SK-N-MC (cell line): ENCODE results near the gene RNPC3.

Experiments used
- EZH2 ChIP-seq: fragments of 200-600 bp; sonication (generic); IDR thresholded peaks from one replicate; pipeline ENCODE4 v1.6.1; 2017; ENCODE audit warnings: antibody characterized with exemption
- FOXP2 ChIP-seq: optimal IDR thresholded peaks from 2 replicates; pipeline ENCODE3; 2011; ENCODE audit warnings: mild to moderate bottlenecking, moderate library complexity; ENCODE audit not compliant: insufficient read depth; ENCODE audit errors: extremely low read length, control extremely low read depth
- POLR2AphosphoS5 ChIP-seq: IDR thresholded peaks from 2 replicates; pipeline ENCODE4 v1.6.1; 2012; ENCODE audit warnings: mild to moderate bottlenecking, low read depth, low read length, borderline replicate concordance

GRCh38 chr1:103492003-103492625 lies 33.4 kb upstream of the RNPC3 start:
- TF ChIP-seq FOXP2 (no peak), EZH2 (no peak), POLR2AphosphoS5 (no peak)
